ES-I3 (cell line): ENCODE results near the gene LHFPL3.

Experiments used
- H3K36me3 ChIP-seq: 2 replicates; pipeline ENCODE4 v1.6.1; 2013; ENCODE audit warnings: mild to moderate bottlenecking, low read length, control low read depth, moderate library complexity; ENCODE audit not compliant: insufficient read depth
- H3K4me1 ChIP-seq: 2 replicates; pipeline ENCODE4 v1.6.1; 2013; ENCODE audit warnings: mild to moderate bottlenecking, control low read depth, low read length; ENCODE audit not compliant: insufficient read depth
- H3K9ac ChIP-seq: 2 replicates; pipeline ENCODE4 v1.6.1; 2013; ENCODE audit warnings: low read depth, mild to moderate bottlenecking, low read length, moderate library complexity
- H3K9me3 ChIP-seq: 2 replicates; pipeline ENCODE4 v1.6.1; 2013; ENCODE audit warnings: mild to moderate bottlenecking, low read length, moderate library complexity; ENCODE audit not compliant: control insufficient read depth, insufficient read depth

Gene LHFPL3

DNA sequence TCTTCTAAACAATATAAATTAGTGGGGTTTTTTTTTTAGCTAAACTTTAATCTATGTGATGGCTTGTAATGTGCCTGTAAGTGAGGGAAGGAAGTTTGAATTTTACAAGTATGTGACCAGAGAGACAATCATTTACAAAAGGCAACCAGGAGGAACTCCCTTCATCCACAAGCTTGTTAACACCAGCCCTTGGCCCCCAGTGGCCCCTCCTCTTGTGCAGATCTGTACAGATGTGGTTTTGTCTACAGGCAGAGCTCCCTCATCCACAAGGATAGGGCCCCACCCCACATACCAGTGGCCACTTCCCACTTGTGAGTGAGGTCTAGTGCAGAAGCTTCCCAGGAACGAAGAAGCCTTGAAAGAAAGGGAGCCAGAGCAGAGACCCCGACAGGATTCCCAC lies 451.5 kb downstream of the LHFPL3 start:
- Histone ChIP-seq H3K4me1 (no peaks in the 10 kb centered on the region), H3K36me3 (no peaks in the 10 kb centered on the region), H3K9me3 (no peaks in the 10 kb centered on the region; the same call in 1 of the 2 replicates), H3K9ac (no peak overlapping the region)

- H3K4me1 ChIP-seq, result no peaks in the 10 kb centered on the region
- no peak overlapping the region for H3K9ac ChIP-seq
- H3K9me3 ChIP-seq, result no peaks in the 10 kb centered on the region; the same call in 1 of the 2 replicates
- no peaks in the 10 kb centered on the region for H3K36me3 ChIP-seq
Observed at GRCh38 chr7:104784686-104785085, 456.3 kb downstream of the LHFPL3 start.

GRCh38 chr7:104789780-104790179 lies 461.4 kb downstream of the LHFPL3 start:
- H3K9me3 ChIP-seq, result no peaks in the 10 kb centered on the region
- no peaks in the 10 kb centered on the region for H3K36me3 ChIP-seq
- H3K9ac ChIP-seq, result no peak overlapping the region
- H3K4me1 ChIP-seq, result peaks cover 9% of the 10 kb centered on the region; the same call in 1 of the 2 replicates

- Histone ChIP-seq H3K9me3 (no peaks in the 10 kb centered on the region), H3K4me1 (peaks cover 9% of the 10 kb centered on the region; the same call in 1 of the 2 replicates), H3K9ac (no peak overlapping the region), H3K36me3 (no peaks in the 10 kb centered on the region)
Observed at GRCh38 chr7:104790440-104790839, 462.0 kb downstream of the LHFPL3 start.

GRCh38 chr7:104791080-104791479 lies 462.7 kb downstream of the LHFPL3 start:
- Histone ChIP-seq H3K36me3 (no peaks in the 10 kb centered on the region), H3K4me1 (peaks cover 9% of the 10 kb centered on the region; the same call in 1 of the 2 replicates), H3K9ac (no peak overlapping the region), H3K9me3 (no peaks in the 10 kb centered on the region)

GRCh38 chr7:104793066-104793465 lies 464.7 kb downstream of the LHFPL3 start:
- H3K4me1 ChIP-seq, result peaks cover 9% of the 10 kb centered on the region; the same call in 1 of the 2 replicates

DNA sequence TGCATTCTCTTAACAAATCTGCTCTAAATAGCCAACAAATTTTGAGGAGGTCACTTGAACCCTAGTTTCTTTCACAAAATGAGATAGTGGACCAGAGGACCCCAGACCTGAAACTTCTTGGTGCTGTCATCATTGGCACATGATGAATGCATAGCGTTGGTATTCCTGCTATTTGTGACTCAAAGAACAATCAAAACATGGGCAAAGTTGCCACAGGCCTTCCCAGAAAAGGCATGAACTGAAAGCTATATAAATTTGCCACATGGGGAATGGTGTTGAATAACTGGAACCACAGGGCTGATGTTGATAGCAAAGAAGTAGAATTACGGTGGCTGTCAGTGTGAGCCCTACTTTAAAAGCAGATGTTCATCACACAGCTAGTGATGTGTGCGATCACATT lies 465.8 kb downstream of the LHFPL3 start:
- Histone ChIP-seq H3K36me3 (no peaks in the 10 kb centered on the region), H3K4me1 (peaks cover 9% of the 10 kb centered on the region; the same call in 1 of the 2 replicates), H3K9me3 (no peaks in the 10 kb centered on the region), H3K9ac (no peak overlapping the region)

More at GRCh38 chr7:104793066-104793465, 464.7 kb downstream of the LHFPL3 start:
- no peak overlapping the region for H3K9ac ChIP-seq
- no peaks in the 10 kb centered on the region for H3K9me3 ChIP-seq
- no peaks in the 10 kb centered on the region for H3K36me3 ChIP-seq

- H3K36me3 ChIP-seq, result no peaks in the 10 kb centered on the region
- H3K9me3 ChIP-seq, result no peaks in the 10 kb centered on the region
- no peak overlapping the region for H3K9ac ChIP-seq
- peaks cover 9% of the 10 kb centered on the region; the same call in 1 of the 2 replicates for H3K4me1 ChIP-seq
Observed at GRCh38 chr7:104794589-104794988, 466.2 kb downstream of the LHFPL3 start.

GRCh38 chr7:104795086-104795485 lies 466.7 kb downstream of the LHFPL3 start:
- Histone ChIP-seq H3K36me3 (no peaks in the 10 kb centered on the region), H3K4me1 (peaks cover 9% of the 10 kb centered on the region; the same call in 1 of the 2 replicates), H3K9ac (no peak overlapping the region), H3K9me3 (no peaks in the 10 kb centered on the region)

DNA sequence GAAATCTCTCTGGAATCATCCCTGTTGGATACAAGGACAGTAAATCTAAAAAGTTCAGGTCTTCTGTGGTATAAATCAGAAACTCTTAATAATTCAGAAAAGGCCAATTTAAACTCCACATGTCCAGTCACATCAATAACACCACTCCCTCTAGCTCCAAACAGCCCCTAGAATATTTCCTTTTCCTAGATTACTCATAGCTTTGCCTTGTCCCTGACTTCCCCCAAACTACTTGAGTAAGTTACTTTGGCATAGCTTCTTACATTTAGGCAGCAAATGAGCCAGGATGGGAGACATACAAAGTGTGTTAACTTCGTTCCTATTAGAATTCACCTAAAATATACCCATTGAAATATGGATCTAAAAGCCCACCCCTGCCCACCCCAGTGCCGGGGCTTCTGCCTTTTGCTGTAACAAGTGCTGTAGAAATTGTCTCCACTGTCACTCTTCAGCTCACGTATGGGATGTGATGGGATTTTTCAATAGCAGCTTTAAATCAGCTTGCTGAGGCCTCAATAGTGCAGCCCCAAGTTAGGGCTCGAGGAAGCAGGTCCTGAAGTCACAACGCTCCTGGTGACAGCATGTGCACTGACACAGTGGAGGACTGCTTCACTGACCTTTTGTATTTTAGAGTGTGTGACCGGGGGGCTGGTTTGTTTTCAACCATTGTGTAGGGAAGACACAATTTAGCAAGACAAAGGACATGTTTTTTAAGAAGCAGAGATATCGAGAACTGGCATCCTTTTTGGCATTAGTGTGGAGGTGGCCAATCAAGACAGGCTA lies 467.4 kb downstream of the LHFPL3 start:
- peaks cover 6% of the 10 kb centered on the region; the same call in 1 of the 2 replicates for H3K4me1 ChIP-seq
- H3K36me3 ChIP-seq, result no peaks in the 10 kb centered on the region
- no peaks in the 10 kb centered on the region for H3K9me3 ChIP-seq
- no peak overlapping the region for H3K9ac ChIP-seq

DNA sequence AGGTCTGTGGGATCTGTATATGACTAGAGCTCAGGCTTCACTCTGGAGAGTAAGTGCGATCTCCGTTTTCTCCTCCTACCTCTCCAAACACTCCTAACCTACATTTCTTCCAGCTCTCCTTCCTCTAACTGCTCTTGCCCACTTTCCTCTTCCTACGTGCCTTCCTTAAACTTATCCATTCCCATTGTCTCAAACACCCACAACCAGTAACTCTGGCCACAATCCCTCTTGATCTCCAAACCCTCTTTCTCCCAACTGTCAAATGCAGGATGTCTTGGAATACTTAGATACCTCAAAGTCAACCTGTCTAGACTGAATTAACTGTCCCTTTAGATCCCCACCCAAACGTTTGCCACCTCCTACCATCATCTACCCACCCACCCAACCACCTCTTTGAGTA lies 471.9 kb downstream of the LHFPL3 start:
- Histone ChIP-seq H3K36me3 (no peaks in the 10 kb centered on the region), H3K4me1 (no peaks in the 10 kb centered on the region), H3K9ac (no peak overlapping the region), H3K9me3 (no peaks in the 10 kb centered on the region)

DNA sequence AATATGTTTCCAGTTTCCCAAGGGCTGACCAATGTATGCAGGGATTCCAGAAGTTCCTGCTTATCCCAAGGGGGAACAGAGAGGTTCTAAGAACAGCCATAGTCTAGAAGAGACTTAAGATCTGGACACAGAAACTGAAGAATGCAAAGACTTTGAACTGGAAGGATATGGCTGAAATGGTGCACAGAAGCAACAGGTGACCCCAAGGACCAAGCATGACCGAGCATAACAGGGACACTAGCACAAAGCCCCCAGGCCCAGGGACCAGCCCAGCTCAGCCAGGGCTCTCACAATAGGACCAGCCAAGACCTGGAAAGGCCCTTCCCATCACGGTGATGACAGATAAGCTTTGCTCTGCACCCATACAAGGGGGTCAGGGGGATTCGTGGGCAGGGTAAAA lies 472.6 kb downstream of the LHFPL3 start:
- H3K9me3 ChIP-seq, result no peaks in the 10 kb centered on the region
- no peaks in the 10 kb centered on the region for H3K36me3 ChIP-seq
- H3K9ac ChIP-seq, result no peak overlapping the region
- H3K4me1 ChIP-seq, result no peaks in the 10 kb centered on the region

GRCh38 chr7:104803931-104804330 lies 475.5 kb downstream of the LHFPL3 start:
- no peaks in the 10 kb centered on the region for H3K4me1 ChIP-seq

GRCh38 chr7:104804696-104805095 lies 476.3 kb downstream of the LHFPL3 start:
- Histone ChIP-seq H3K9me3 (no peaks in the 10 kb centered on the region), H3K36me3 (no peaks in the 10 kb centered on the region), H3K4me1 (no peaks in the 10 kb centered on the region), H3K9ac (no peak overlapping the region)

More at GRCh38 chr7:104803931-104804330, 475.5 kb downstream of the LHFPL3 start:
- no peaks in the 10 kb centered on the region for H3K9me3 ChIP-seq
- H3K36me3 ChIP-seq, result no peaks in the 10 kb centered on the region
- H3K9ac ChIP-seq, result no peak overlapping the region
